HG03196 (cell line): Measurements from ENCODE around the gene ZBTB38.
A peak's percentile ranks its signal among the peaks of the same experiment; 100 is the strongest.

ENCODE experiments used
- ATAC-seq: cut with Tn5 transposase; IDR thresholded peaks from one replicate; pipeline ENCODE4 v1.9.1; 2021; ENCODE audit not compliant: unreplicated experiment

The ZBTB38 gene

DNA sequence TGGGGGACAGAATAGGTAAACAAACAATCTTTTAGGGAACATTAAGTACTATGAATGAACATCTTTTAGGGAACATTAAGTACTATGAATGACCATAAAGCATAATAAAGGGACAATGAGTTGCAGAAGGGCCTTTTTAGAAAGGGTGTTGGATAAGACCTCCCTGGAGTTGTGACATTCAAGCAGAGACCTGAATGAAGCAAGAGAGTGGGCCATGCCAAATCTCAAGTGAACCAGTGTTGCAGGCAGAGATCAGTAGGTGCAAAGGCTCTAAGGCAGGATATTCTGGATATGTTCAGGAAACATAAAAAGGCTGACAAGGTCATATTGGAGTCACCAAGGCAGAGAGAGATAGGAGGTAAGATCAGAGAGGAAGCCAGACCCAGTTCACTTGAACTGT is 29.4 kb upstream of the ZBTB38 start:
- no peak for ATAC-seq

DNA sequence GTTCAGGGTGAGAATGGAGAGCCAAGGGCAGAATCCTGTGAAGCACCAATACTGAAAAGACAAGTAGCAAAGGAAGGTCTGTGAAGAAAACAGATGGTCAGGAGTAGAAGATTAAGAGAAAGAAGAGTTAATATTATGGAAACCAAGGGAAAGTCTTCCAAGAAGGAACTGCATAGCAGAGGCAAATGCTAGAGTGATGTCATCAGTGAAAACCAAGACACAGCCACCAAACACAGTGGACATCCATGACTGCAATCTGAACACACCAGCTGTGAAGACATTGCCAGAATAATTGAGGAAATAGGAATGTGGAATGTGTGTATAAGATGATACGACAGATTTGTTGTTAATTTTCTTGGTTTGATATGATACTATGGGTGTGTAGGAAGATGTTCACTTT is 26.8 kb upstream of the ZBTB38 start:
- ATAC-seq = no peak

DNA sequence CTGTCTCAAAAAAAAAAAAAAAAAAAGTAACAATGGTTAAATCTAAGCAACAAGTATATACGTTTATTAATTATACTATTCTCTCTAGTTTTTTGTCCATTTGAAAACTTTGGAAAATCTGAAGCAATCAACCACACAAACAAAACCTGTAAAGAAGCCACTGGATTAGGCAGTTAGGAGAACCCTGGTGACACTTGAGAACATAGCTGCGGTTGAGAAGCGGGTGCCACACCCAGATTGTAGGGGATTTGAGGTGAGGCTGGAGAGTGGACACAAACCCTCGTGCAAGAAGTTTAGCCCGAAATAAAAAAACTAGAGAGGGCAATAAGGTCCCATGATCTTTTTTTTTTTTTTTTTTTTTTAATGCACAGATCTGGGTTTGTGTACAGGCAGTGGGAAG is 25.9 kb upstream of the ZBTB38 start:
- no peak for ATAC-seq

DNA sequence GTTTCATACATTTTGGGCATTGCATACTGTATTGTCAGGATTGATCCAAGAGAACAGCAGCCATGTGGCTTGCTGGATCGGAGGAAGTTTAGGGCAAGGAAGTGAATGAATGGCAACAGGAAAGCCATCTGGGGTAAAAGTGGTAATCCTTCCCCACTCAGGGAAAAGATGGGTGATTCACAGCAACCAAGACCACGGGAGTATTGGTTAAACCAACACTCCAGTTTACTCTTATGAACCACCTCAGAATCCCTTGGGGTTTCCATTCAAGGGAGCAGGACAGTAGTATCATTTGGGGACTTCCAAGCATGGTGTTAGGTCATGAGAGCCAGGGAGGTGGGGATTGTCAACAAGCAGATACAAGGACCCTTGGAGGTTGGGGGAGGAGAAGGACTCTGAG is 25.2 kb upstream of the ZBTB38 start:
- no peak for ATAC-seq

DNA sequence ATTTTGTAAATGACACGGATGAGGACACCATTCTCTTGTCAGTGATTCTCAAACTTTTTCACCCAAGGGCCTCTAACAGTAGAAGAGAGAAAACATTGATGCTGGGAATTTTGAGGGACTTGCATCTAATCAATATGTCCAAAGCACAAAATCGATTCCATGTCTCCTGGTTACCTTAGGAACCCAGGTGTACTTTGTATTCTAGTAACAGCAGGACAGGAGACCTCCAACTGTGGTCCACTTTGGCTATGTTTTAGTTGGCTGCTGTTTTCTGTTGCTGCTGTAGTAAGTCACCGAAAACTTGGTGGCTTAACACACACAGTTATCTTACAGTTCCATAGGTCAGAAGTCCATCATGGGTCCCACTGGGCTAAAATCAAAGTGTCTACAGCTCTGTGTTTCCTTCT is 24.4 kb upstream of the ZBTB38 start:
- no peak for ATAC-seq

DNA sequence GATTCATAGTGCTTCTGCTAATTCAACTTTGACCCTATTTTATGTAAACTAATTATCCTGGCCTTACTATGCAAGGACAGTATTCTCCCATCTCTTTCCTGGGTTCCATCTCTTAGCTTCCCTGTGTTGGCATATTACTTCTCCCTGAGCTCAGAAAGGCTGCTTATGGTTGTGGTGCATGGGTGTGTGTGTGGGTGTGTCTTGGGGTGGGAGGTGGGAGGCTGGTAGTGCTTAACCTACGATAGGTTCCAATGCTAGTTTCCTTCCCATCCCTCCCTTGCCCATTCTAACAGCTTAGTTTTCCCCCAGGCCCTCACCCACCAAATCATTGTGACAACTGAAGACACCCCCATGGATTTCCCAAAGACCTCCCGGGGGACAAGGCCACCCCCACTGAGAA is 22.8 kb upstream of the ZBTB38 start:
- no peak for ATAC-seq

DNA sequence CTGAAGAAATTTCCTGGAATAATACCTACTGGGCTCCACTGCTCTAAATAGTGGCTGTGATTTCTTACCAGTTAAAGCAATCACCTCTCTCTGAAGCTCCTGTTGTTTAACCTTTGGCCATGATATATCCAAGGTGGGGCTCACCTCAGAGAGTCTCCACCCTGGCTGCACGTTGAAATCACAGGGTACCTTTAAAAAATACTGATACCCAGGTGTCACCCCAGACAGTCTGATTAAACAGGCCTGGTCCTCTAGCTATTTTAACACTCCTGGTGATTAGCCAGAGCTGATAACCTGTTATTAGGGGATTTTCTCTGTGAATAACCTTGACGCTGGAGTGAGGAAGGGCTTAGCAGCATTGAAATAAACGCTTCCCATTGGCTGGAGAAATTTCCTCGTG is 22.3 kb upstream of the ZBTB38 start:
- no peak for ATAC-seq

DNA sequence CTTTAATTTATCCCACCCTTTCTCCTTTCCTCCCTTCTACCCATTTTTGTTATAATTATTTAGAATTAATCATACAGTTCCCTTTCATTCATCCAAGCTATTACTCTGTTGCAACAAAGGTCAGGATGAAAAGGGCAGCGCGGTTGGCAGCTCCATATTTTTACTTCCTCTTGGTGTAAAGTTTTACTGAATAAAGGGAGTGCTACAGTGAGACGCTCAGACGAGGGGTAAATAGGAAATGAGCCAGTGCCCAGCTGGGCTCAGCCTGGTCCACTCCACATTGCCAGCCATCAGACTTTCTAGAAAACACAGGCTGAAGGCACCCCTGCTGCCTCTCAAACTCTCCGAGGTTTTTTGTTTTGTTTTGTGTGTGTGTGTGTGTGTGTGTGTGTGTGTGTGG is 21.9 kb upstream of the ZBTB38 start:
- ATAC-seq = no peak

DNA sequence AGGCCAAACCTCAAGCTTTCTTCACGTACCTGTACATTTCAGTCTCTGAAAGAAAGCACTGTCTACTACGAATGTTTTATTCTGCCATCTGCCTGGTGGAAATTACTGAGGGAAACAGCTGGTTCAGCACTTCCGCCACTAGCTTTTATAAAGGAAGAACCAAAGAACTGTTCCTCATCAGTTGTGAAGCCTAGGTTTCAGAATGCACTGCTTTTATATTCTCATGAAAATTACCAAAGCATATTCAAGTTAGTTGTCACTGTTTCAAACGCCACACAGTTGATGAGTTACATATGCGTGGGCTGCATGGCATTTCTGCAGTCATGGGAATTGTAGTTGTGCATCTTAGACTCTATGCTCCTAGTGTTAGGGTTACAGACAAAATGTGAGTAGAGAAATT is 21.5 kb upstream of the ZBTB38 start:
- ATAC-seq = no peak

DNA sequence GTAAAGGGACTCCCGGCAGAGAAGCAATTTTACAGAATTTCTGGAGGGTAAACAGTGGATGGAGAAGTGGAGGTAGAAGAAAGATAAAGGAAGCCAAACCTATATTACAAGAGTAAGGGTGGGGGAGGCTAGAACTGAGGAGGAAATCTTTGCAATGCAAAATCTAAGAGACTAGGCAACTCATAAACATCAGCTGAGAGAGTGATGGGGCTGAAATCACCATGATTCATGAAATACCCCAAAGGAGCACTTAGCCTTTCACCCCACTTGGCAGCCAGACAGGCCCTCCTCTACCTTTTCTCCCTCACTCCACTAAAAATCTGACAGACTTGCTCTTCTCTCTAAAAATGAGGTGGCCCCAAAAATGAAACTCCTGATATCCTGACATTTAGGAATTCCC is 19.5 kb upstream of the ZBTB38 start:
- ATAC-seq = no peak

DNA sequence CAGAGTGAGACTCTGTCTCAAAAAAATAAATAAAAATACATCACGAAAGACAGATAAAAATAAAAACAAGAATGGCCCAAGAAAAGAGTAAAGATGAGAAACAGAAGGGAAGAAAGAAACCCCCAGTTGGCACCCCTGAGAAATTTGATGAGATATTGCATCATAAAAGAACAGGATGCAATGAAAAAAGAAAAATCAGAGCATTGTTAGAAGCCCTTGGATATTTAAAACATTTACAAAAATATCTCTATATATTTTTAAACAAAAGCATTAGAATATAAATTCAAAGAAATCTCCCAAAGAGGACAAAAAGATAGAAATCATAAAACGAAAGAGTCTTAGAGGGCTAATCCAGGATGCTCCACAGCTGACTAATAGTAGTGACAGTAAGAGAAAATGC is 18.6 kb upstream of the ZBTB38 start:
- ATAC-seq = no peak

DNA sequence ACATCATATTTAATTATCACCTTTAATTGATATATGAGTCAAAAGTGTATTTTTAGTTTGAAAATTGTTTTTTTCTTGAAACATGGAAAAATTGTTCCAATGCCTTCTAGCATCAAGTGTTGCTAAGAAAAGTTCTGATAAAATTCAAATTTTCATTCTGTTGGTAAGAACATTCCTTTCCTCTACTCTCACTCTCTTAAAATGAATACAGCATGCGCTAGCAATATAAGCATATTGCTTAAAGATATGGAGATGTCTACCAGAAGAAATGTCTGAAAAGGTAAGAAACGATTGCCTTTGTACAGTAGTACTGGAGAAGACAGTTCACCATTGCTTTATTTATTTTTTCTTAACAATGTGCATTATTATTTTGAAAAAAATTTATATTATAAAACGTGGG is 17.6 kb upstream of the ZBTB38 start:
- ATAC-seq = no peak

DNA sequence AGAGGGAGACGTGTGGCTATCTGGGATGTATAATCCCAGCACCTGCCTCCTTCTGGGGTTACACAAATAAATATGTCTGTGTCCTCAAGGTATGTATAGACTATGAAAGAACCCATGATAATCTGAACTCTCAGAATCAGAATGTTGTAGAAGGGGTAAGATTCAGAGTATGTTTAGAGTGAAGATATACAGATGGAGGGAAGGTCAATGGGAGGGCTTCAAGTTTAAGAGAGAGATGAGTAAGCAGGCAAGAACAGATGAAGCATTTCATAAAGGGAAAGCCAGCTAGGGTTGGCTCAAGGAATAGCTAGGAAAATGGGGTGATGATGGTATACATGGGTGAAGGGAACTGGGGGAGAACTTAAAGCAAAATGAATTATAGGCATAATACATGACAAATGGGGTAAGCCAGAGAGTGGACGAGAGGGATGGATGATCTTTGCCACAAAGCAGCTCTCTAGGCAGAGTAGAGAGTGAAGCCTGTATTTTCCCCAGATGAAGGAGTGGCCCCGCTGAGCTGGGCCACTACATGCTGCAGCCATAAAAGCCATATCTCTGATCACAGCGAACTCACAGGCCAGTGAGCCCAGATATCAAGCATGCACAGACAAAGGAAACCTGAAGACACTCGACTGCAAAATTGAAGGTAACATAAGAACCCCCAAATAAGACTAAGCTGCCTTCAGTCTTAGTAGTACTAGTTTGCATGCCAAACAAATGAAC is 15.9 kb upstream of the ZBTB38 start:
- ATAC-seq = no peak

DNA sequence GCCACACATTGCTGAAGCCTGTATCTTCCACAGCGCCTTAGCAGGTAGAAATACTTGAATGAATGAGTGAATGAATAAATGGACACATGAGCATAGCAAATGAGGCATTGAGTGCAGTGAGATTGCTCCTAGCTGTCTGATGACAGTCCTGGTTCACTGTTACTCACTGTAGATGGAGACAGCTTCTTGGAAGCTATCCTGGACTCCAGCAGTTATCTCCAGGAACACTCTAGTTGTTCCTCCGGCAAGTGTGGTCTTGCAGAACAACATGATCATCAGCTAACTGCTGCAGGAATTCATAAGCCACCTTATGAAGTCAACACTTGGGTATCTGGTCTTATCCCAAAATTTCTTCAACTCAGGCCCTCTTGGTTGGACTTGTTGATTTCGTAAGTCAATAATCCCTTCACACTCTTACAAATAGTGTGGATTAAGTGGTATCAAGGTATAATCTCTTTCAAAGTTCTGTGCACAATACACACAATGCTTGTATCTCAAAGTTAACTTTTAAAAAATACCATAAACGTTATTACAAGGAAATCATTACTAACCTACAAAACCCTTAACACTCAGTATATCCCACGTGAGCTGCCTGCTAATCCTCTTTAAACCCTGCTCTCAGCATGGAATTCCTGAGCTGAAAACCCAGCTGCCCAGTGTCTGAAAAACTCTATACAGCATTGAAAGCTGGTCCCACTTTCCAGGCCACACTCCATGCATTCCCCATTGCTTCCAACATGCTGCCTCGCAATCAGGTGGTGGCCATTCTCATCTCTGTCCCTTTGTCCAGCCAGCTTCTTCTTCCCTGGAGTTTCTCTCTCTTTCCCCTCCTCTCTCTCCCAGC is 14.4 kb upstream of the ZBTB38 start:
- no peak for ATAC-seq

DNA sequence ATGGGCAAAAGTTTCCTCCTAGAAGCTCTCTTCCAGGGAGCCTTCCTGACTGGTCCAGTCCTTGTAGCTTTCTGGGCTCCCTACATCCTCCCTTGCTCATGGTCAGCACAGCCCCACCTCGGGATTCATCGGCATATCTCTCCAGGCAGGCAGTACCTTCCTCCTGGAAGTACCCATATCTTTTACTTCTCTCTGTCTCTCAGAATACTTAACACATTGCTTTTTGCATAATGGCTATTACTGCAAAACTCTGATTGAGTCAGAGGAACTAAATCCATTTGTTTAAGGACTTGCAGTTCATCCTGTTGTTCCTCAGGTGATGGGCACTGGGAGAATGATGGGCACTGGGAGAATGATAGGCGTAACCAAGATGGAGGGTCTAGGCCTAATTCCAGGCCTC is 13.8 kb upstream of the ZBTB38 start:
- ATAC-seq = no peak

DNA sequence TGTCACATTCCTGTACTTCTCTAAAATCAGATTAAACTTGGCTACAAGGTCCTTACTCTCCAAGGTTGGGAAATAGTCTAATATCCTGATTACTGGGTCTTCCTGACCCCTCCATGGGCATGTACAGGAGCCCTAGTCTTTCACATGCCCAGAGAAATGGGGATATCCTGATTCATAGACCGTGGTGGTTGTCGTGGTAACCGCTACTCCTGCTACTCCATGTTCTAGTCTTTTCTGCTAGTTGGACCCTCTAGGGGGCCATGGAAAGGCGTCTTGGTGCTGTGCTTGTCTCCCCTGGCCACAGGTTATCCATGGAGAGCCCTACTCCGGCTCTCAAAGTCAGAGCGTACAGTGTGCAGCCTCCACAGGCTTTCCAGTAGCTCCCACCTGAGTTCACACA is 13.1 kb upstream of the ZBTB38 start:
- ATAC-seq = no peak

DNA sequence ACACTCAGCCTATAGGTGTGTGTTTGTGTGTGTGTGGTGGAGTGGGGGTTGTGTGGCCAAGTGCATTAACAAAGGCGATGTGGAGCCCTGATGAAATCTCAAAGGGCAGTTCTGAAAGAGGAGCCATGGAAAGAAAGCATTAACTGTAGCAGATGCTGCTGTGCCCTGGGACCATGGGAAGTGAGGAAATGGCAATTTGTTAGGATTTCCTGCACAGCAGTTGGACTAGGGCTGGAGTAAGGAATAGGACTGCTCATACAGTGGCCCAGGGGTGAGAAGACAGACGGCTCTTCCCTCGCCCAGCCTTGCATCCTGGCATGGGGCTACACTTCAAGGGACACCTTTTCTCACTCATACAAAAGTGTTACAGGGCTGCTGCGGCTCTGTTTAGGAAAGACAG is 12.3 kb upstream of the ZBTB38 start:
- no peak for ATAC-seq

DNA sequence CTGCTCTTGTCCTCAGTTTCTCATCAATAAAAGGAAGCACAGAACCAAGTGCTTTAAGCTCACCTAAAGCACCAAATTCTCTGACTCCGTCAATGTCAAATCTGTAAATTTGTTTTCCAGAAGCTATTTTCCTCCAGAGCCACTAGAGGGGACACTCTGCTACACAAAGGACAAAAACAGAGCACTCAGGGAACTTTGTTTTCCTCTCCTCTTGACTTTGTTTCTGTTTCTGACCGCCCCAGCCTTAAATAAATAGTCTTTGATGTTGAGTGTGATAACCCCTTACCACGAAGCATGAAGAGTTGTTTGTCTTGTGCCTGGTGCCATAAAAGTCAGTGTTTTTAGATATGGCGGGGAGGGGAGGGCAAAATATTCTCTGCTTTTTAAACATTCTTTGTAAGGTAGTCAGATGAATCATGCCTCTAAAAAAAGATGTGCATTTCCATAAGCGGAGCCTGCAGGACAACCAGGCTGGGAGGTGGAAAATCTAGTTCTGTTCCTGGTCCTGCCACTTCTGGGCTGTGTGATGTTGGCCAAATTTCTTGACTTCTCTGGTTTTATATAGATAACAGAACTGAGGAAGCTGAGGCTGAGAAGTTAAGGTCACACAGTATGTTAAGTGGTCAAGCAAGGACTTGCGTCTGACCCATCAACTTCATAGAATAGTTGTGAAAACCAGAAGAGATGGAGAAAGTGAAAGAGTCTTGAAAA is 7.3 kb upstream of the ZBTB38 start:
- ATAC-seq = peak; percentile 69

DNA sequence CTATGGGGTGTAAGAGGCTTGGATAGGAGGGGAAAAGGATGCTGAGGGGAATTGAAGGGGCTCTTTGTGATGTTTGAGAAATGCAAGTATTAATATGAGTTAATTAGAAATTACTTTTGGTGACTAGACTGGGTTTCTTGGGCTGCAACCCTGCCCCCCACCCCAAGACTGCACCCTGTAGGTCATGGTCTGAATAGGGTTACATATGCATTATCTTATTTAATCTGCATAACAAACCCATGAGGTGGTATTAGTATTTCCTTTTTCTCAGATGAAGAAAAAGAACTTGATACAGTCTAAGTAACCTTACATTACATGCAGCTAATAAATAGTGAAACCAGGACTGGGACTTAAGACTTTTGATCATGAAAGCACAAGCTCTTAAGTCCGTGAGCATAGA is 5.6 kb upstream of the ZBTB38 start:
- ATAC-seq = no peak

DNA sequence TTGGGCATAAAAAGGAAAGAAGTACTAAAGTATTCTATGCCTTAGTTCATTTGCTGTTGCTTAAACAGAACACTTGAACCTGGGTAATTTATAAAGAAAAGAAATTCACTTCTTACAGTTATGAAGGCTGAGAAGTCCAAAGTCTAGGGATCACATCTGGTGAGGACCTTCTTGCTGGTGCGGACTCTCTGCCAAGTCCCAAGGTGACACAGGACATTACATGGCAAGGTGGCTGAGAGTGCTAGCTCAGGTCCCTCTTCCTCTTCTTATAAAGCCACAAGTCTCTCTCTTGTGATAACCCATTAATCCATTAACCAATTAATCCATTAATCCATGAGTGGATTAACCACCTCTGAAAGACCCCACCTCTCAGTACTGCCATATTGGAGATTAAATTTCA is 3.1 kb upstream of the ZBTB38 start:
- ATAC-seq = no peak

DNA sequence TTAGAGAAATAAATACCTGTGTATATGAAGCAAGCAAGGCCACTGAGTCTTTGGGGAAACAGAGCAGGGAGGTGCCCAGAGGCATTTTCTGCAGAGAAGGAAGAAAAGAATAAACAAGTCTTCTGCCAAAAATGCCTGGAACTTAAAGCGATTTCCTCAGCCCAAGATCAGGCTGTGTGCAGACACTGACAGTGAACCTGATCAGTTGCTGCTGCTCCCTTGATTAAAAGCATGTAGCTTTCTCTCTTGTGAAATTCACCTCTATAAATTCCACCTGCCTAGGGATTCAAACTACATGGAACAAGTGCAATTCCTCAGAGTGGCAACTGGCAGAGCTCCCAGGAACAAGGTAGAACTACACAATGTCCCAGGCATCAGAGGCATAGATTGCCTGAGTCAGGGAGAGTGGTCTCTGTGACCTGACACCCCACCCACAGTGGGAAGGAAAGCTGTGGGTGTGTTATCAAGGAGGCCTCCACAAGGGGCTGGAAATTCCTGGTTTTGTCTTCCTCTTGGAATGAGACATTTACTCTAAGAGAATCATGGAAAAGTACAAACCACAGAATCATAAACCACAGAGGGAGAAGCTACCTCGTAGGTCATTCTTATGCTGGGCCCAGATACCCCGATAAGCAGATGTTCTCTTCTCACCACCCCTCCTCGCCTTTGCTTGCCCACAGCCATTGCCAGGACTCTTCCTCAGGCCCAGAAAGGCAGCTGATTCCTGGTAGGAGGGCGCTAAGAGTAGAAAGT is 1.8 kb upstream of the ZBTB38 start:
- no peak for ATAC-seq
